GOT3 (cell line): ENCODE results near the gene FCGR3A.
A peak's percentile ranks its signal among the peaks of the same experiment; 100 is the strongest.
"Not testable (repeated sequence)": the region's sequence is repeated elsewhere in the genome, so short reads cannot be mapped to it uniquely, and the experiment has no call there.

Experiments
- DNase-seq: peaks from one replicate; lab custom pipeline; 2025; ENCODE audit warnings: mixed read lengths; lab: John Stamatoyannopoulos, UW

The FCGR3A gene

GRCh38 chr1:161530671-161531641 lies 18.7 kb downstream of the FCGR3A start:
- DNase-seq = peak; percentile 77

GRCh38 chr1:161530158-161530557 lies 19.5 kb downstream of the FCGR3A start:
- DNase-seq = peak; percentile 59

- DNase-seq = not testable (repeated sequence)
Observed at GRCh38 chr1:161529463-161530104, 20.0 kb downstream of the FCGR3A start.

- DNase-seq = not testable (repeated sequence)
Observed at GRCh38 chr1:161528550-161528949, 21.1 kb downstream of the FCGR3A start.

- DNase-seq = not testable (repeated sequence)
Observed at GRCh38 chr1:161525918-161526317, 23.7 kb downstream of the FCGR3A start.

GRCh38 chr1:161525321-161525720 lies 24.3 kb downstream of the FCGR3A start:
- not testable (repeated sequence) for DNase-seq

- not testable (repeated sequence) for DNase-seq
Observed at GRCh38 chr1:161524742-161525291, 24.8 kb downstream of the FCGR3A start.

GRCh38 chr1:161523817-161524741 lies 25.5 kb downstream of the FCGR3A start, which contains the start of gene HSPA6:
TSS of gene HSPA6 (plus strand) at chr1:161524540. CDS start at chr1:161524659, 119 bp downstream.
- DNase-seq = peak; percentile 66

- not testable (repeated sequence) for DNase-seq
Observed at GRCh38 chr1:161523041-161523816, 26.4 kb downstream of the FCGR3A start.

GRCh38 chr1:161513953-161514352 lies 35.7 kb downstream of the FCGR3A start:
- not testable (repeated sequence) for DNase-seq

- DNase-seq = not testable (repeated sequence)
Observed at GRCh38 chr1:161513448-161513780, 36.2 kb downstream of the FCGR3A start.

GRCh38 chr1:161512636-161513447 lies 36.8 kb downstream of the FCGR3A start:
- DNase-seq = not testable (repeated sequence)

GRCh38 chr1:161511756-161512060 lies 37.9 kb downstream of the FCGR3A start:
- DNase-seq = no peak

- DNase-seq = no peak
Observed at GRCh38 chr1:161511018-161511755, 38.4 kb downstream of the FCGR3A start.

GRCh38 chr1:161510477-161510876 lies 39.1 kb downstream of the FCGR3A start:
- DNase-seq = no peak

- DNase-seq = no peak
Observed at GRCh38 chr1:161506336-161507223, 43.0 kb downstream of the FCGR3A start.

- DNase-seq = no peak
Observed at GRCh38 chr1:161505686-161506085, 43.9 kb downstream of the FCGR3A start.

GRCh38 chr1:161503394-161503748 lies 46.2 kb downstream of the FCGR3A start:
- DNase-seq = no peak
